HL-60 (cell line): ENCODE results near the gene SYN1.

ENCODE experiments used
- TF ChIP-seq, protein P1 (sequence below): IDR thresholded peaks from 2 replicates; pipeline ENCODE4 v1.6.1; 2012; ENCODE audit warnings: low read depth; ENCODE audit not compliant: insufficient replicate concordance
- TF ChIP-seq, protein P2 (sequence below): IDR thresholded peaks from one replicate; pipeline ENCODE4 v1.5.1; 2011; ENCODE audit warnings: low read length, control low read depth, inconsistent platforms; ENCODE audit not compliant: insufficient read depth

DNA sequence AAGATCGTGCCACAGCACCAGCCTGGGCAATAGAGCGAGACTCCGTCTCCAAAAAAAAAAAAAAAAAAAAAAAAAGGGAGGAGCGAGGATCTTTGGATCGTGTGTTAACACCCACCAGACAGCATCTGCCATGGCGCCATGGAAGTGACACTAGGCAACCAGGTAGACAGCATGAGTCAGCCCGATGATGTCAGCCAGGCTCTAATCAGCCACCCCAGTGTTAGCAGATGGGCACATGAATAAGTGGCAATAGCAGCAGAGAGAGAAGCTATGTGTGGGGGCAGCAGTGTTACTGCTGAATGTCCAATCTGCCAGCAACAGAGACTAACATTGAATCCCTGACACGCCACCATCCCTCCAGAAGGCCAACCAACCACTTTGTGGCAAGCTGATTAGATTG lies 6.6 kb downstream of the SYN1 start:
- TF ChIP-seq, protein P1, sequence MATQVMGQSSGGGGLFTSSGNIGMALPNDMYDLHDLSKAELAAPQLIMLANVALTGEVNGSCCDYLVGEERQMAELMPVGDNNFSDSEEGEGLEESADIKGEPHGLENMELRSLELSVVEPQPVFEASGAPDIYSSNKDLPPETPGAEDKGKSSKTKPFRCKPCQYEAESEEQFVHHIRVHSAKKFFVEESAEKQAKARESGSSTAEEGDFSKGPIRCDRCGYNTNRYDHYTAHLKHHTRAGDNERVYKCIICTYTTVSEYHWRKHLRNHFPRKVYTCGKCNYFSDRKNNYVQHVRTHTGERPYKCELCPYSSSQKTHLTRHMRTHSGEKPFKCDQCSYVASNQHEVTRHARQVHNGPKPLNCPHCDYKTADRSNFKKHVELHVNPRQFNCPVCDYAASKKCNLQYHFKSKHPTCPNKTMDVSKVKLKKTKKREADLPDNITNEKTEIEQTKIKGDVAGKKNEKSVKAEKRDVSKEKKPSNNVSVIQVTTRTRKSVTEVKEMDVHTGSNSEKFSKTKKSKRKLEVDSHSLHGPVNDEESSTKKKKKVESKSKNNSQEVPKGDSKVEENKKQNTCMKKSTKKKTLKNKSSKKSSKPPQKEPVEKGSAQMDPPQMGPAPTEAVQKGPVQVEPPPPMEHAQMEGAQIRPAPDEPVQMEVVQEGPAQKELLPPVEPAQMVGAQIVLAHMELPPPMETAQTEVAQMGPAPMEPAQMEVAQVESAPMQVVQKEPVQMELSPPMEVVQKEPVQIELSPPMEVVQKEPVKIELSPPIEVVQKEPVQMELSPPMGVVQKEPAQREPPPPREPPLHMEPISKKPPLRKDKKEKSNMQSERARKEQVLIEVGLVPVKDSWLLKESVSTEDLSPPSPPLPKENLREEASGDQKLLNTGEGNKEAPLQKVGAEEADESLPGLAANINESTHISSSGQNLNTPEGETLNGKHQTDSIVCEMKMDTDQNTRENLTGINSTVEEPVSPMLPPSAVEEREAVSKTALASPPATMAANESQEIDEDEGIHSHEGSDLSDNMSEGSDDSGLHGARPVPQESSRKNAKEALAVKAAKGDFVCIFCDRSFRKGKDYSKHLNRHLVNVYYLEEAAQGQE, result no peak
- TF ChIP-seq, protein P2, sequence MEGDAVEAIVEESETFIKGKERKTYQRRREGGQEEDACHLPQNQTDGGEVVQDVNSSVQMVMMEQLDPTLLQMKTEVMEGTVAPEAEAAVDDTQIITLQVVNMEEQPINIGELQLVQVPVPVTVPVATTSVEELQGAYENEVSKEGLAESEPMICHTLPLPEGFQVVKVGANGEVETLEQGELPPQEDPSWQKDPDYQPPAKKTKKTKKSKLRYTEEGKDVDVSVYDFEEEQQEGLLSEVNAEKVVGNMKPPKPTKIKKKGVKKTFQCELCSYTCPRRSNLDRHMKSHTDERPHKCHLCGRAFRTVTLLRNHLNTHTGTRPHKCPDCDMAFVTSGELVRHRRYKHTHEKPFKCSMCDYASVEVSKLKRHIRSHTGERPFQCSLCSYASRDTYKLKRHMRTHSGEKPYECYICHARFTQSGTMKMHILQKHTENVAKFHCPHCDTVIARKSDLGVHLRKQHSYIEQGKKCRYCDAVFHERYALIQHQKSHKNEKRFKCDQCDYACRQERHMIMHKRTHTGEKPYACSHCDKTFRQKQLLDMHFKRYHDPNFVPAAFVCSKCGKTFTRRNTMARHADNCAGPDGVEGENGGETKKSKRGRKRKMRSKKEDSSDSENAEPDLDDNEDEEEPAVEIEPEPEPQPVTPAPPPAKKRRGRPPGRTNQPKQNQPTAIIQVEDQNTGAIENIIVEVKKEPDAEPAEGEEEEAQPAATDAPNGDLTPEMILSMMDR, result no peak
